Hematopoietic multipotent progenitor cell treated with erythropoietin and hydrocortisone succinate and interleukin-3 and kit ligand, for 4 days (in vitro differentiated cells): ENCODE results near the gene CHI3L1.

Experiments used
- DNase-seq: peaks from one replicate; pipeline ENCODE4 v3.0.0-alpha.2; 2015

Gene CHI3L1

DNA sequence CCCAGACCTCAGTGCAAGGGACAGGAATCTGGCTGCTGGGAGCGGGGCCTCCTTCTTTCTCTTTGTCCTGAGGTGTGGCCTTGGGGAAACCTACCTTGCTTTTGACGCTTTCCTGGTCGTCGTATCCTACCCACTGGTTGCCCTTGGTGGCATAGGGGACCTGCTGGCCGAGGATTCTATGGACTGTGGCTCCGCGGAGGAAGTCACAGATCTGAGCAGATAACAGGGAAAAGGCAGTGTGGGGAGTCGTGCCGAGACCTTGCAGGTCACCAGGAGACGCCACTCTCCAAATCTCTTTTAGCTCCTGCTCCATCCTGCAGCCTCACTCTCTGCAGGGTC is 6.9 kb downstream of the CHI3L1 start:
- no peak for DNase-seq

DNA sequence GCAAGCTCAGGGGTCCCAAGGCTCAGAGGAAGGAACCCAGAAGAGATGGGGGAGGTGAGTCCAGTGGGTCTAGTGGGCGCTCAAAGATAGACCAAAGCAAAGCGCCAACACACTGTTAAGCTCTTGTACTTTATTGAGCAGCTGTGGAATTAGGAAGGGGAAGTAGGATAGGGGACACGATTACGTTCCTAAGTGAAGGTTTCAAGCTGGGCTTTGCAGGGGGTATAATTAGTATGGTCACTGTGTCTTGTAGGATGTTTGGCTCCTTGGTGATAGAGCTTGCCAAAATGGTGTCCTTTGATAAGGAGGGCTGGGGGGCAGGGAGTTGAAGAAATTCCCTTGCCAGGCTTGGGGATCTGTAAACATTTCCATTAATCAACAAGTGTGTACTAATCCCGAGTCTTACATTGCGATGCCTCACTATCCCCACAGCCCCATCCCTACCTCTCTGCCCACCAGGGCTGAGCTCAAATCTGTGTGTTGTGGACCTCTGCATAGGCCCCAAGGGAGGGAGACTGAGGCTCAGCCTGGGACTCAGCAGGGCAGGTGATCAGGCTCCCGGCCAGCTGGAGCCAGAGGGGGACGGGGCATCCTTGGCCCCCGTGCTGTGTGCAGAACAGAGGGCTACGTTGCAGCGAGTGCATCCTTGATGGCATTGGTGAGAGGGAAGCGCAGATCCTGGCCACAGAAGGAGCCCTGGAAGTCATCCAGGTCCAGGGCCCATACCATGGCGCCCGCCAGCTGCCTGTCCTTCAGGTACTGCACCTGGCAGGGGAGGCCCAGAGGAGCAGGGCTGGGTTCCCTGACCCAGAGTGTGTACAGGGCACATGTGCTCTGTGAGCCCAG is 7.5 kb downstream of the CHI3L1 start:
- DNase-seq = no peak

DNA sequence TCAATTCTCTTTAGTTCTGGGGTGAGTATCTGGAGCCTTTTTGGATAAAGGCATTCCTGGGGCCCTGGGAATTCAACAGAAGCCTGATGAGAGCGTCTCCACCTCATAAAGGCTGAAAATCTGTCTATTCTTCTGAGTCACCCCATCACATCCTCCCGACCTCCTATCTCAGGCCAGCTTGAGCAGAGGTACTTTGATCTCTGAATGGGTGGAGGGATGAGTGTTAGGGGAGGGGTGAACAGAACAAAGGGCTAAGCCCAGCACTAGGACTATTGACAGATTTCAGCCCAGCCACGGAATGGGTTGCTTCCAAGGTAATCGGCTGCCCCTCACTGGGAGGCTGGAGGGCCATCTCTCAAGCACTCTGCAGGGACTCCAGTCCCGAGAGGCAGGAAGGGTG is 8.4 kb downstream of the CHI3L1 start:
- no peak for DNase-seq

DNA sequence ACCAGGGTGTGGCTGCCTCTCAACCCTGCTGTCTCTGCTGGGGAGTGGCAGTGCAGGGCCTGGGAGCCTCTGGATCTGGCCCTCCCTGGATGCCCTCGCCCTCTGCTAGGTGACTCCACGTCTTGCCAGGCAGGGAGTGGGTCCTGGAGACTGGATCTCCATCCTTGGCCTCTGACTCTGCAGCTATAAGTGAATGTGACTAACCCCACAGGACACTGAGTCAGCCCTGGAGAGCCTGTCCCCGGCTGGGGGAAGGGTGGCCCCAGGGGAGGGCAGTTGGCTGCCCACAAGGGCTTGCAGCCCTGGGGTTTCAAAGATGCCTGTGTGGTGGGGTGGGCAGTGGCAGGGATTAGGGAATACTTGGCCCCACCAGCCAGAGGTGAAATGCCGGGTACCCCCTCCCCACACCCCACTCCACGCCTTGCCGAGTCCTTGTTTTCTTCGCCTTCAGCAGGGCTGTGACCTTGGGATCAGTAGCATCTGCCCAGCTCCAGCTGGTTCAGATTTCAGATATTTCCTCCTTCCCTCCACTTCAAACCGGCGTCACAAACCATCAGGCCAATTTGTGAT is 8.9 kb downstream of the CHI3L1 start:
- no peak for DNase-seq

DNA sequence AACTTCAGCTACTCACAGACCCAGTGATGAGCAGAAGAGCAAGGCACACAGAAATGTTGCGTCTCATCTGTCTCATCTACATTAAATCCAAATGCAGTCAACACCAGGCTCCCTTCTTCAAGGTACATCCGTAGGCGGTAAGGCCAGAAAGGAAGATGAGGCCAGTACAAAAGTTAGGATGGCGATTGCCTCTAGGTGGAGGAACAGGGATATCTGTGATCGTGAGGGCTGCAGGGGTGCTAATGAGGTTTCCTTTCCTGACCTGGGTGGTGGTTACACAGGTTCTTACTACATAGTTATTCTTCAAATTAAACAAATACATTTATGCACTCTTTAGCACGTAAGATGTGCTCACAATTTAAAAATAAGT is 9.5 kb downstream of the CHI3L1 start:
- DNase-seq = no peak

DNA sequence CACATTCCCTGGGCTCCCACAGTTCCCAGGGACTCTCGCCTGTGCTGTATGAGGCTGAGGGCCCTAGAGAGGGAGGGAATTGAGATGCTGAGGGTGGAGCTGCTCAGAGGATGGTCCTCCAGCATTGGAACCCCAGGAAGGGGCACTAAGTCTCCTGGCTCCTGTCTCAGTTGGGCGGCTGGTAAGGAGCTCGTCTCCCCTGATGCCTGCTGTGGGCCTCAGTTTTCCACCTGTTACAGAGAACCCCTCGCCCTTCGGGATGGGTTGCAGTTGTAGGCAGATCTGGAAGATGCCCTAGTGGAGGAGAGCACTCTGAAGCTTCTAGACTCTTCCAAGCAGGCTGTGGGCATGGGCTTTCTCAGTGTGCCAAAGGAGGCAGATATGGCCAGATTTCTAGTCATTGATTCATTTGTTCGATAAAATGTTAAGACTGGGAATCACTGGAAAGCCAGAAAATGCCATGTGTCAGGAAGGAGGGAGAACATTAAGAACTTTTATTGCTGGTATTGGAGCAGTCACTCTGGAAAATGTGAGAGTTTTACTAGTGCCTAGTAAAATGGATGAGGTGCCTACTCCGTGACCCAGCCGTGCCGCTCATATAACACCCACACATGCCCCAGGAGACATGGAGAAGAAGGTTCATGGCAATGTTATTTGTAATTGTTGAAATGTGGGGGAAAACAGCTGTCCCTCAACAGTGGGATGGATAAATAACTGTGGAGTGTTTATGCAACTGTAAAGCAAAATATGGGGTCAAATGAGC is 10.1 kb downstream of the CHI3L1 start:
- no peak for DNase-seq

DNA sequence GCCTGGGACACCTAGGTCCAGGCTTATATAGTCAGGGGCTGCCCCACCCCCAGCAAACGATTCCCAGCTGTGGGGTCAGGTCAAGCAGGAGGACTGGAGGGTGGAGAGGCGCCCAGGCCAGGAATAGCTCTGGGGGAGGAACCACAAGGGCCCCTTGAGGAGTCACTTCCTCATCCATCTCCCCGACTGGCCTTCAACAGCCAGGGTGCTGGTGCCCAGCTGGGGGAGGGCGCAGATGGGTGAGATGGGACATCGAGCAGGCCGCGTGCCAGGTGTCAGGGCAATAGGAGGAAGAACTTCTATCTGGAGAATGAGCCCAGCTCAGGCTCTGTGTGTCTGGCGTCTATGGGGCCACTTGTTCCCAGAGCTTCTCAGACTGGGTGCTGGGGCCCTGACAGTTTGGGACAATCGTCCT is 10.7 kb downstream of the CHI3L1 start:
- DNase-seq = peak; percentile 22

DNA sequence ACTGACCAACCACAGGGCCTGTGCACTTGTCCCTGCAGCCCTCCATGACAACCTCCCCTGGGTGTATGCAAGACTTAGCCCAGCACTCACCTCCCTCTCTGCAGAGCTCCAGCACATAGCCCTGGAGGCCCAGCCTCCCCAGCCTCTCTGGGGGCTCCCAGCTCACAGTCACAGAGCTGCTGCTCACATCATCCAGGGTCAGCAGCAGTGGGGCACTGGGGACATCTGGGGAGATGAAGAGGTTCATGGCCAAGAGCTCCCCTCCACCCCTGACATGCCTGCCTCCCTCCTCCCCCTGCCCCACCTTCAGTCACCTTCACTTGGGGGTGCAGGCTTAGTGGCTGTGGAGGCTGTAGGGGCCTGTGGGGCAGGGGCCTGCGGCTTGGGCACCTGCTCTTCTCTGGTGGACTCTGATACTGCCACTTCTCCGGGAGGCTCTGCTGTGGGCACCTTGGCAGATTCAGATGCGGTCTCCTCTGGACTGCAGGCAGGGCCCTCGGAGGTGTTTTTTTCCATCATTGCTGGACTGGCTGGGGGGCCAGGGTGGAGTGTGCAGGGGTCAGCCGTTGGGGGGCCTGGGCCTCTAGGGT is 11.2 kb downstream of the CHI3L1 start, which contains the start of gene MYBPH:
Gene MYBPH, minus strand, starts transcription at position 590 of the 590 bp plus-strand sequence. Its CDS starts 71 bp downstream, at position 519.
- DNase-seq = no peak

DNA sequence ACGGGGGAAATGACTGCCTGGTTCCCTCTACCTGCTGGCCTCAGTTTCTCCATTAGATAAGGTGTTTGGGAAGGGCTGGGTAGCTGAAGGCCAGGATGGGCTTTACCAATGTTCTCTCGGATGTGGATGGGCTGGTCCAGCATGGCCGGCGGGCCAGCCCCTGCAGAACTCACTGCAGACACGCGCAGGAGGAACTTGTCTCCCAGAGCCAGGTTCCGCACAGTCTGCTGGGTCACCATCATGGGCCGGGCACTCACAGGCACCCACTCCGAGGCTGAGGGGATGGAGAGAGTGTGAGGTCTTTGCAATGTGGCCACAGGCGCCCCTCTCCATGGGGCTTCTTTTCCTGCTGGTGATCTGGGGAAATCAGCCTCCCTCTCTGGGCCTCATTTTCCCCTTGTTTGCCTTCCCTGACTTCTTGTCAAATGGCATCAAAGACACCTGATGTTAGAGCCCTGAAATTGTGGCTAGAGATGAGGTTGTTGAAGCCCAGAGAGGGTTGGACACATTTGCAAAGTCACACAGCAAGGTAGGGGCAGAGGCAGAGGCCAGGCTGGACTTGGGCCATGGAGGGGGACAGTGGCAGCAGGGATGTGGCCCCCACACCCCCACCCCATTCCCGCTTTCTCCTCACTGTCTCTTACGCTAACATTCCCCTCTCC is 12.0 kb downstream of the CHI3L1 start:
- no peak for DNase-seq

DNA sequence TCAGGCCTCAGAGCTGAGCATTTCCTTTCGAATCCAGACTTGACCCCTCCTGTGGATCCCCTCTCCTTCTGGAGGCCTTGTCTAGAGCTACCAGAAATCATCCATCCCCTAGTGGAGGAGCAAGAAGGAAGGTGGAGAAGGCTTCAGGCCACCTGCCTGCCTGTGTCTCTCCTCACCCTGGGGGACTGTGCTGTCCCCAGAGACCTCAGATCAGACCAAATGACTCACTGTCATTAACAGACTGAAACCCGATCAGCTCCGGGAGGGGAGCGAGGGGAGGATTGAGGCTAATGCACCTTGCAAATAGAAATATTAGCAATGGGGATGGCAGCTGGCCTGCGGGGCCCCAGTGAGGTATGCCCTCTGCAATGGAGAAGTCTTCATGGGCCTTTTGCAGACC is 12.9 kb downstream of the CHI3L1 start:
- no peak for DNase-seq

DNA sequence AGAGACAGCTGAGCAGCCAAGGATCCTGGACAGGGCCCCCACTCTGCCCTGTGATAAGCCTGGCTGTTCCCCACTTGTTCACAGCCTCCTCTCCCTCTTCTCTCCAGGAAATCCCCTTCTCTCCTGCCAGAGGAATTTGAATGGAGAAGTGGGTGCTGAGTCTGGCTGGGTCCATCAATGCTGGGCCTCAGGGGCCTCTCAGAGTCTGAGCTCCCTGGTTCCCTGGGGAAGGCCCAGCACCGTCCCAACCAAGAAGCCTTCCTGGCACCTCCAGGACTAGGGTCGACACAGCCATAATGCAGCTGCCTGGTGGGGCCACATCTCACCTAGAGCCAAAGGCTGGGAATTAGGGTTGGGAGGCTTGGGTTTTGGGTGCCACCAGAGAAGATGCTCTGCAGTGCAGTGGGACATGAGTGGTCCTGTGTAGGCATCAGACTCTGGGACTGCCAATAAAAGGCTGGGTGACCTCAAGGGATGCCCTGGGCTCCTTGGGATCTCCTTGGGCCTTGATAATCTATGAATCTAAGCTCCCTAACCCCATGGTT is 13.4 kb downstream of the CHI3L1 start:
- no peak for DNase-seq

DNA sequence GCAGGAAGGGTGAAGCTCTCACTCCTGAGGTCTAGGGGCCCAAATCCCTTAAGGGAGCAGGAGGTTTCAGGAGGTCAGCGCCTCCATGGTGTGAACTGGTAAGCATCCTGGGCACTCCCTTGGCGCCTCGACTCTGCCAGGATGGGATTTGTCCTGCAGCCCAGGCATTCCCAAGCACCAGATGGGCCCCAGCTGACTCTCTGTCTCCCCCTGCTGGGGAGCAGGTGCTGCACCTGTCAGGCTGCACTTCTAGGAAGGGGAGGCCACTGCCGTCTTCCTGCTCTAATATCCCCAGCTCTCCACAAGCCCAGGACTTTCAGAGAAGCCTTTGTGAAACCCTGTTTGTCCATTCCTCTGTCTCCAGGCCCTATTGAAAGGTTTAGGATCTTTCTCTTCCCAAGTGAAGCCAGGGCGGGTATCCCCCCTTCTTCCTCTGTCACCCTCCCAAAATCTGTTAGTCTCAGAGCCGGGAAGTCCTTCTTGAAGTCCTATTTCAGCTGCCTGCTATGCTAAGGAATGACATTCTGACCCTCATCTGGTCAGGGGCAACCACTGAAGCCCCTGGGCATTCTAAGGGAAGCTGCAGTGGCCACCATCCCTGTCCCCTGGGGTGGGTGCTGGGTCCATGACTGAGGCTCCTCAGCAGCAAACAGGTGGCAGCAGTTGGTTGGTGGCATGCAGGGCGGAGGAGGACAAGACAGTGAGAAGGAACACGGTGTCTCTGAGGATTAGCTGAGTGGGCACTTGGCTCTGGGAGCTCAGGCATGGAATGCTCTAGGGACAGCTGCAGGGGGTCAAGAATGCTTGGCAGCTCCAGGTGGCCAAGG is 14.1 kb downstream of the CHI3L1 start:
- peak; percentile 70 for DNase-seq

DNA sequence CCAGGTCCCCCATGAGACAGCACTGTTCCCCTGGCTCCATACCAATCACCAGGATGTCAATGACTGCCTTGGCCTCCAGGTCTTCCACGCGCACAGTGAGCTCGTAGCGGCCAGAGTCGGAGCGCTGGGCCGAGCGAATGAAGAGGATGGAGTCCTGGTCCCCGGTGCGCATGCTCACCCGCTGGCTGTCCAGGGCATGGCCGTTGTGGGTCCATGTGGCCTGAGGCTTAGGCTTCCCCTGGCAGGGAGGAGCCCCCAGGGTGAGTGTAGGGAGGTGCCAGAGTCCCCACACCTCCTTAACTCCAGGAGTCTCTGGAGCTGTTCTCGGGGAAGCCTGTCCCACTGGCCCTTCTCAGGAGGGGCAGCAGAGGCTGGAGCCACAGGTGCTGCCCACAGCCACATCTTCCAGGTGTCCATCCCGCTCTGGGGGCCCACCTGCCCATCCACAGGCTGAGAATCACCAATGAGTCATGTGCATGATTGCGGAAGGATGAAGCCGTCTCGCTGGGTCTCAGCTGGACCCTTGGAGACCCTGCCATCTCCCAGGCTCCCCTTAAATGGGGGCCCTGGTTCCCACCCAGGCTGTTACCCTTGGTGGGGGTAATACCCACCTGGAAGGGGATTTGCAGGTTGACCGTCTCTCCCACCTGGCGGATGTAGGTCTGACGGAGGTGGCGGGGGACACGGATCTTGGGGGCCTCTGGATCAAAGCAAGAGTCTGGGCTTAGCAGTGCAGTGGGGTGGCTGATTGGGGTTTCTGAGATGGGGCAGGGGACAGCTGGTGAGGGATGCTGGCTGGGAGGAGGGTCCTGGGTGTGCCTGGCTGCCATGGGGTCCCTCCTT is 14.9 kb downstream of the CHI3L1 start:
- DNase-seq = no peak

DNA sequence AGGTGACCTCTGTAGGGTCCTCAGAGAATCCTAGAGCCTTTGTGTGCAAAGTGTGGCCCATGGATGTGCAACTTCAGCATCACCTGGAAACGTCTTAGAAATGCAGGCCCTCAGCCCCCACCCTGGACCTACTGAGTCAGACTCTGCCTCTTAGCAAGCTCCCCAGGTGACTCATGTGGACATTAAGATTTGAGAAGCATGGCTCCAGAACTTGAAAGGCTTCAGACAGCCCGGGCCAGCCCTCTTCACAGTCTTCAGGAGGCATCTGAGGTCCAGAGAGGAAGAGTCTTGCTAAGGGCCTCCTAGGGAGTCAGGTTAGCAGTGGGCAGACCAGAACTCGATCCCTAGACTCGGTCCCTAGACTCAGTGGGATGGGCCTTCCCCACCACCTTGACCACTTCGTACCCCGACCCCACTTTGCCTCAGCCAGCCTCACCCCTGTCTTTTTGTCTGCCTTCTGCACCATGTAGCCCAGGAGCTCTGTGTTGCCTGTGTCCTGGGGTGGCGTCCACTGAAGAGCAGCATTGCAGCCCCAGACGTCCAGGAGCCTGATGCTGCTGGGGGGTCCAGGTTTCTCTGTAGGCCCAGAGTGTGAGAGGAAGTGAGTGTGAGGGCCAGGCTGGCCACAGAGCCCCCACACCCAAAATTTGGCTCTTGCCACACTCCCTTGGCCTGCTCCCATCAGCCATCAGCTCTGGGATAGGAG is 15.7 kb downstream of the CHI3L1 start:
- DNase-seq = no peak

DNA sequence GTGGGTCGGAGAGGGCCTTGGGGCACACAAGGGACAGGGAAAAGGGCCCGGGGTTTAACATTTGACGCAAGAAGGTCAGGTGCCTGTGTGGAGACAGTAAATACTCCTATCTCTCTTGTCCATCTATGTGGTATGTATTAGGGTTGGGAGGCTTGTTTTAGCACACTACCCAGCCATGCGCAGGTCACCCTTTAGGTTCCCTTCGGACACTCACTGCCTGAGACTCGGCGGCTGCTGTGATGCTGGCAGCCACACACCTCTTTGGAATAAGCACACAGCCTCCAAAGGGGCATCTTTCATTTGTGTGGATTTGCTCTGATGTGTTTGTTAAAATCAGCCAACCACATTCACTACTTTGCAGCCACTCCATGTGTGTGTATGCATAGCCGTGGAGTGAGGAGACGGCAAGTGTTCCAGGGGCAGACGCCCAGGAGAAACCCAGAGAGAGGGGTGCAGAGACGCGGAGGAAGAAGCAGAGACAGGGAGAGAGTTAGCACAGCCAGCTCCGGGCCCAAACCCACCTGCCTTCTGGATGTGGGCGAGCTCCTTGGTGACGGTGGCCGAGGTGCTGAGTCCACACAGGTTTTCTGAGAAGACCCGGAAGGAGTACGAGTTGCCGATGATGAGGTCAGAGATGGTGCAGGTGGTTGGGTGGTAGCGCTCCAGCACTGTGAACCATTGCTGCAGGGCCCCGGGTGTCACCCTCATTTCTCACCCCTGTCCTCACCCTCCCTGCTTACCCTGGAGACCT is 16.6 kb downstream of the CHI3L1 start:
- no peak for DNase-seq

DNA sequence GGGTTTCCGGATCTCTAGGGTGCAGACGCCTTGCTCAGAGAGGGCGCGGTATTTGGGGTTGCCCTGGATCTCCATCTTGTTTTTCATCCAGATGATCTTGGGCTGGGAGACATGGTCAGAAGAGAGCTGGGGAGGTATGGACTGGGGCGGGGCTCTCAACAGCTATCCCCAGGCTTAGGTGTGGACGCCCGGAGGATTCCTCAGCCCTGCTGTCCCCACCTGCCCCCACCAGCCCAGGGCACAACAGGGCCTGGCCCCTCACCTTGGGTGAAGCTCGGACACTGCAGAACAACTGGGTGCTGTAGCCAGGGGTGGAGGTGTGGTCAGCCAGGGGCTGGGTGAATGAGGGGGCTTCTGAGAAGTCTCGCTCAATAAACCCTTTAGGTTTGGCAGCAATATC is 17.5 kb downstream of the CHI3L1 start:
- DNase-seq = no peak

DNA sequence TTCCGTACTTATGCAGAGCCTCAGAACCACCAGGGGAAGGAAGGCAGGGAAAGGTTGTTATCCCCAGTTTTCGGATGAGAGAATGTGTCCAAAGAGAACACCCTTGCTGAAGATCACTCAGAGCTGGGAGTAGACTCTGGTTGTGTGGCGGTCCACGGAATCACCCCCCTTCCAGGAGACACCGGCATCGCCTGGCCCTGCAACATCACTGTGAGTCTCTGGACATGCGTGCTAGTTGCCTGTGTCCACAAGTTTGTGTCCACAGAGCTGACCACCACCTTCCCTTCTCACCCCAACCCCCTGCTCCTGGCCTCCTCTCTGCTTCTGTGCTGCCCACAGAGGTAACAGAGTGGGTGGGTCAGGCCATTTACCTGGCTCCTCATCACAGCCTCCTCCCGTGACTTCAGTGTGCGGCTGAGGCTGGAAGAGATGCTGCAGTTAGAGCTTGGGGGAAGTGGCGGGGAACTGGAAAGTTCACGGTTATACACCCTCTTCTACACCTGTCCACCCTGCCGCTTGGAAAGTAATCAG is 18.2 kb downstream of the CHI3L1 start:
- no peak for DNase-seq

DNA sequence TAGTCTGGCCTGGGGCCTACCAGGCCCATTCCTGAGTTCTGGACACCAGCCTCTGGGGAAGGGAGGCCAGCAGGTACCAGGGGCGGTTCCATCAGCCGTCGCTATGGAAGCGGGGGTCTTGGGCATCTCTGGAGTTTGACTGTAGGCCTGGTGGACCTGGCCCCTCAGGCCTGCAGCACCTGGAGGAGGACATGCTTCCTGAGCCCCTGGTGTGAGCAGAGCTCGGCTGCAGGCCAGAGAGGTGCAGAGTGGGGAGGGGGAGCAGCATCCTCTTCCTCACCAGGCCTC is 18.6 kb downstream of the CHI3L1 start:
- DNase-seq = no peak
